ENCODE measurements around the gene CHPF.

DNA sequence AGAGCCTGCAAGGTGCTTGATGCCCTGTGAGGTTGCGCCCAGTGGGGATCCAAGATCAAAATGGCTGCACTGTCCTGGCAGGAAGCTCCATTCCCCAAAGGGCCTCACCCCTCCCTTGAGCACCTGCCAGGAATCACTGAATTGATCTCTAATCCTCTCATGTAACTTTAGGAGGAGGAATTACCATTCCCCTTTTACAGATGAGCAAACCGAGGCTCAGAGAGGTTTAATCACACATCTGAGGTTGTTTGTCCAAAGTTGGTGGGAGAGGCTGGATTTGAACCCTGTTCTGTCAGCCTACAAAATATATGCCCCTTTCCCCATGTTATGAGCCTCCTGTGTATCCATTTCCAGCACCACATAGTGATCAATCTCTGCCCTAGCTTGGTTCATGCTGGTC lies 18.8 kb downstream of the CHPF start:
- TF ChIP-seq, protein P1, sequence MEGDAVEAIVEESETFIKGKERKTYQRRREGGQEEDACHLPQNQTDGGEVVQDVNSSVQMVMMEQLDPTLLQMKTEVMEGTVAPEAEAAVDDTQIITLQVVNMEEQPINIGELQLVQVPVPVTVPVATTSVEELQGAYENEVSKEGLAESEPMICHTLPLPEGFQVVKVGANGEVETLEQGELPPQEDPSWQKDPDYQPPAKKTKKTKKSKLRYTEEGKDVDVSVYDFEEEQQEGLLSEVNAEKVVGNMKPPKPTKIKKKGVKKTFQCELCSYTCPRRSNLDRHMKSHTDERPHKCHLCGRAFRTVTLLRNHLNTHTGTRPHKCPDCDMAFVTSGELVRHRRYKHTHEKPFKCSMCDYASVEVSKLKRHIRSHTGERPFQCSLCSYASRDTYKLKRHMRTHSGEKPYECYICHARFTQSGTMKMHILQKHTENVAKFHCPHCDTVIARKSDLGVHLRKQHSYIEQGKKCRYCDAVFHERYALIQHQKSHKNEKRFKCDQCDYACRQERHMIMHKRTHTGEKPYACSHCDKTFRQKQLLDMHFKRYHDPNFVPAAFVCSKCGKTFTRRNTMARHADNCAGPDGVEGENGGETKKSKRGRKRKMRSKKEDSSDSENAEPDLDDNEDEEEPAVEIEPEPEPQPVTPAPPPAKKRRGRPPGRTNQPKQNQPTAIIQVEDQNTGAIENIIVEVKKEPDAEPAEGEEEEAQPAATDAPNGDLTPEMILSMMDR (IDR thresholded peaks at IDR 0.05), result no peak
- no peak for TF ChIP-seq EP300 (IDR thresholded peaks at IDR 0.05)
